ENCODE data around the gene PCDHA13. TPM values are rescaled to one million over a fixed set of nuclear protein-coding genes. Genes with fewer than 3 reads are reported as not detected.
"Not testable (repeated sequence)": the region's sequence is repeated elsewhere in the genome, so short reads cannot be mapped to it uniquely, and the experiment has no call there.

The PCDHA13 gene
- total RNA-seq, result 6.7 TPM

- DNase-seq (ENCODE audit: low spot score), result no peak
These were observed at the start of gene PCDHA13 for GRCh38 chr5:140881889-140882590. TSS of gene PCDHA13 (plus strand) at chr5:140882124. CDS start at chr5:140882269, 145 bp downstream.

GRCh38 chr5:140833993-140834392 is 47.9 kb upstream of the PCDHA13 start, which contains the start of gene PCDHA7:
TSS of gene PCDHA7 (plus strand) at chr5:140834269. CDS start at chr5:140834384, 115 bp downstream.
- no peak for DNase-seq (ENCODE audit: low spot score)

GRCh38 chr5:140834439-140835008 is 47.4 kb upstream of the PCDHA13 start:
- DNase-seq (ENCODE audit: low spot score), result not testable (repeated sequence)

GRCh38 chr5:140835622-140836510 is 46.1 kb upstream of the PCDHA13 start:
- no peak for DNase-seq (ENCODE audit: low spot score)

- DNase-seq (ENCODE audit: low spot score), result no peak
These were observed 40.7 kb upstream of the PCDHA13 start, which contains the start of gene PCDHA8 for GRCh38 chr5:140840978-140841962. TSS of gene PCDHA8 (plus strand) at chr5:140841187. CDS start at chr5:140841322, 135 bp downstream.

GRCh38 chr5:140842798-140843733 is 38.9 kb upstream of the PCDHA13 start:
- DNase-seq (ENCODE audit: low spot score), result no peak

GRCh38 chr5:140848139-140849102 is 33.5 kb upstream of the PCDHA13 start, which contains the start of gene PCDHA9:
TSS of gene PCDHA9 (plus strand) at chr5:140848382. CDS start at chr5:140848496, 114 bp downstream.
- DNase-seq (ENCODE audit: low spot score), result not testable (repeated sequence)

- not testable (repeated sequence) for DNase-seq (ENCODE audit: low spot score)
These were observed 31.9 kb upstream of the PCDHA13 start for GRCh38 chr5:140849831-140850634.

- DNase-seq (ENCODE audit: low spot score), result no peak
These were observed 25.9 kb upstream of the PCDHA13 start, which contains the start of gene PCDHA10 for GRCh38 chr5:140855772-140856674. TSS of gene PCDHA10 (plus strand) at chr5:140855897. CDS start at chr5:140856049, 152 bp downstream.

GRCh38 chr5:140857177-140857986 is 24.5 kb upstream of the PCDHA13 start:
- no peak for DNase-seq (ENCODE audit: low spot score)

- no peak for DNase-seq (ENCODE audit: low spot score)
These were observed 24.0 kb upstream of the PCDHA13 start for GRCh38 chr5:140857987-140858240.

GRCh38 chr5:140862441-140863295 is 19.3 kb upstream of the PCDHA13 start:
- no peak for DNase-seq (ENCODE audit: low spot score)

- no peak for DNase-seq (ENCODE audit: low spot score)
These were observed 13.0 kb upstream of the PCDHA13 start, which contains the start of gene PCDHA11 for GRCh38 chr5:140868721-140869554. TSS of gene PCDHA11 (plus strand) at chr5:140868957. CDS start at chr5:140869104, 147 bp downstream.

- DNase-seq (ENCODE audit: low spot score), result no peak
These were observed 12.4 kb upstream of the PCDHA13 start for GRCh38 chr5:140869555-140869886.
